ENCODE data around the gene KDM3B.

KDM3B gene

DNA sequence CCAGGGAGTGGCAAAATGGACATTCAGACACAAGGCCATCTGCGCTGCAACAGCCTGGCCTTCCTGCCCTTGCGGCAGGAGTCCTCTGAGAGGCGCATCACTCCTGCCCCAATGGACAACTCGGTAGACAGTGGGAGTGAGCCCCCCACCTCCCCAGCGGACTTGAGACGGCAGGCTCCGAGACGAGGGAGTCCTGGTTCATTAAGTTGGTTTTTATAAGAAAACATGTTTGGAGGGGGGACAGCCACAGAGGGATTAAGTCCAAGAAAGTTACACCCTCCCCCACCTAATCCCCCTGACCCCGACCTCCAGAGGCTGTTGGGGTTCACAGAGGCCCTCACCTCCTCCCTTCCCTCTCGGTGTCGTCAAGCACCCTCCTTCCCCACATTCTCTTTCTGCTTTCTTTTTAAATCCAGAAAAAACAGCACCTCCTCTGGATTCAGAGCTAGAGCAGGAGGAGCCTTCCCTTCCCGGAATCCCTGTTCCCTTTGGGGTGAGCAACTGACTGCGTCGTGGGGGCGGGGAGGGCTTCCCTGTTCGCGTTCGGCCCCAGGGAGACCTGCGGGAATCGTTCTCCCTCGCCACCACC is 111.0 kb downstream of the KDM3B start:
- DNase-seq = no peak
- Histone ChIP-seq H3K36me3 (peaks cover 18% of the 10 kb centered on the region), H3K27me3 (no peaks in the 10 kb centered on the region), H3K9me3 (no peaks in the 10 kb centered on the region), H3K4me3 (ENCODE audit: low read depth, low read length) (peak overlapping the region; percentile 97), H3K4me1 (no peaks in the 10 kb centered on the region)
- 0 out of 2 replicates have a peak, but pooled peaks have one; percentile 8 for TF ChIP-seq CTCF (IDR thresholded peaks at IDR 0.05; ENCODE audit: low read depth, low read length)

GRCh38 chr5:138464008-138464387 is 111.5 kb downstream of the KDM3B start:
- no peaks in the 10 kb centered on the region for H3K9me3 ChIP-seq
- H3K27me3 ChIP-seq = no peaks in the 10 kb centered on the region
- peak; percentile 98 for DNase-seq
- peaks cover 18% of the 10 kb centered on the region for H3K36me3 ChIP-seq
- H3K4me3 ChIP-seq (ENCODE audit: low read depth, low read length) = peak overlapping the region; percentile 97
- peak; percentile 74 for TF ChIP-seq CTCF (IDR thresholded peaks at IDR 0.05; ENCODE audit: low read depth, low read length)
- no peaks in the 10 kb centered on the region for H3K4me1 ChIP-seq

GRCh38 chr5:138464388-138465260 is 112.1 kb downstream of the KDM3B start:
- peak; percentile 98 for DNase-seq
- TF ChIP-seq CTCF (IDR thresholded peaks at IDR 0.05; ENCODE audit: low read depth, low read length) = no peak
- Histone ChIP-seq H3K9me3 (no peaks in the 10 kb centered on the region), H3K4me1 (no peaks in the 10 kb centered on the region), H3K36me3 (peaks cover 18% of the 10 kb centered on the region), H3K4me3 (ENCODE audit: low read depth, low read length) (peak overlapping the region; percentile 97), H3K27me3 (peaks cover 1% of the 10 kb centered on the region; the same call in 1 of the 2 replicates)

GRCh38 chr5:138465261-138466124 is 113.0 kb downstream of the KDM3B start, which contains the start of gene EGR1:
Gene EGR1, plus strand, starts transcription at chr5:138465479. Its CDS starts 283 bp downstream, at chr5:138465762.
- H3K9me3 ChIP-seq = no peaks in the 10 kb centered on the region
- peaks cover 3% of the 10 kb centered on the region; the same call in 1 of the 2 replicates for H3K27me3 ChIP-seq
- peaks cover 18% of the 10 kb centered on the region for H3K36me3 ChIP-seq
- no peak for TF ChIP-seq CTCF (IDR thresholded peaks at IDR 0.05; ENCODE audit: low read depth, low read length)
- no peaks in the 10 kb centered on the region for H3K4me1 ChIP-seq
- H3K4me3 ChIP-seq (ENCODE audit: low read depth, low read length) = peak within 1 kb of the TSS; percentile 97
- peak; percentile 95 for DNase-seq

DNA sequence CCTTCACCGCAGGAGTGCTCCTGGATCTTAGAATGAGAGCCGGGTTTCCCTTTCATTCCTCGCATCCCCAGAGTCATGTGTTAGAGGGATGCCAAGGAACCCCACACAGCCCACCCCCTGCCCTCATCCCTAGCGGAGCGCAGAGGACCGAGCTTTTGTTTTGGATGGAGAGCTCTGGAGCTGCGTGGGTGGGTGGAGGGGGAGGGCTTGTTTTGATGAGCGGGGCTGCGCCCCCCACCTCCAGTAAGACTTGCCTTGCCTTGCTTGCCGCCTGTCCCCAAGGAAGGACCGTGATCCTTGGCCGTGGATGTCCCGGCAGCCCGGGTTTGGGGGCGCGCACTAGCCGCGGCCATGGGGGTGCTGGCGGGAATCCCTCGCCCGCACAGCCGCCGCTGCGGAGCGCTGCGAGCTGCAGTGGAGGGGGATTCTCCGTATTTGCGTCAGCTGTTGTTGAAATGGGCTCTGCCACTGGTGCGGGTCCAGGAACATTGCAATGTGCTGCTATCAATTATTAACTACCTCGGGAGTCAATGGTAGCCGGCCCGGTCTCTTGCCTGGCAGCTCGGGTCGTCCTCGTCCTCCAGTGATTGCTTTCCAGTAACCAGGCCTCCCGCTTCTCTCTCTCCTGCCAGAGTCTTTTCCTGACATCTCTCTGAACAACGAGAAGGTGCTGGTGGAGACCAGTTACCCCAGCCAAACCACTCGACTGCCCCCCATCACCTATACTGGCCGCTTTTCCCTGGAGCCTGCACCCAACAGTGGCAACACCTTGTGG is 113.8 kb downstream of the KDM3B start:
- Histone ChIP-seq H3K27me3 (peaks cover 3% of the 10 kb centered on the region; the same call in 1 of the 2 replicates), H3K4me3 (ENCODE audit: low read depth, low read length) (peak overlapping the region; percentile 97), H3K4me1 (no peaks in the 10 kb centered on the region), H3K36me3 (peaks cover 18% of the 10 kb centered on the region), H3K9me3 (no peaks in the 10 kb centered on the region)
- no peak for TF ChIP-seq CTCF (IDR thresholded peaks at IDR 0.05; ENCODE audit: low read depth, low read length)
- DNase-seq = no peak

All from BE2C (cell line).